Measurements from ENCODE around the gene SPECC1L.

GRCh38 chr22:24289741-24290163, 19.1 kb downstream of the SPECC1L start:
- TF ChIP-seq CTCF (IDR thresholded peaks at IDR 0.05; ENCODE audit: borderline replicate concordance, extremely low read depth, low read length, poor library complexity, severe bottlenecking) (no peak), EZH2 (IDR thresholded peaks at IDR 0.05; ENCODE audit: borderline replicate concordance, low read depth, low read length, severe bottlenecking) (no peak)
